IPS-11a (cell line): ENCODE data around the gene RAB40A.
A peak's percentile ranks its signal among the peaks of the same experiment; 100 is the strongest.

Experiments
- H3K4me3 ChIP-seq: one replicate; pipeline ENCODE4 v1.5.1; 2013; ENCODE audit warnings: low read depth, low read length, control low read depth

Gene RAB40A, protein sequence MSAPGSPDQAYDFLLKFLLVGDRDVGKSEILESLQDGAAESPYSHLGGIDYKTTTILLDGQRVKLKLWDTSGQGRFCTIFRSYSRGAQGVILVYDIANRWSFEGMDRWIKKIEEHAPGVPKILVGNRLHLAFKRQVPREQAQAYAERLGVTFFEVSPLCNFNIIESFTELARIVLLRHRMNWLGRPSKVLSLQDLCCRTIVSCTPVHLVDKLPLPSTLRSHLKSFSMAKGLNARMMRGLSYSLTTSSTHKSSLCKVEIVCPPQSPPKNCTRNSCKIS

DNA sequence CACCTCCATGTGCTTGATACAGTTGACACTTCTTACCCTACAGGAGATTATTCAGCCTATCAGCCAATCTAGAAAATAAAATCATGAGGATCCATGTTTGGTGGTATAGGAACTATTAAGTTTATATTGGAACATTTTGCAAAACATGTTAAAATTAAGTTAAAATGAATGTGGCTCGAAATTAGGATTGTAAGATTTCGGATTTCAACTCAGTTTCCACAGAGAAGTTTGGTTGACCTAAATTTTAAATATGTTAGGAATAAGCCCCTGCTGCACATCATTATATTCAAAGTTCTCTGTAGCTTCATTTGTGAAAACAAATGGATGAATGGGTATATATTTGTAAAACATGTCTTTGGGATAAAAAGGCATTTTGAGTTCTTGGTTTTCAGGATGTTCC lies at the start of gene RAB40A:
TSS of gene RAB40A (minus strand) at position 101 of the 400 bp plus-strand sequence. CDS start 18,733 bp downstream, outside the sequence.
- no peak within 1 kb of the TSS for H3K4me3 ChIP-seq

DNA sequence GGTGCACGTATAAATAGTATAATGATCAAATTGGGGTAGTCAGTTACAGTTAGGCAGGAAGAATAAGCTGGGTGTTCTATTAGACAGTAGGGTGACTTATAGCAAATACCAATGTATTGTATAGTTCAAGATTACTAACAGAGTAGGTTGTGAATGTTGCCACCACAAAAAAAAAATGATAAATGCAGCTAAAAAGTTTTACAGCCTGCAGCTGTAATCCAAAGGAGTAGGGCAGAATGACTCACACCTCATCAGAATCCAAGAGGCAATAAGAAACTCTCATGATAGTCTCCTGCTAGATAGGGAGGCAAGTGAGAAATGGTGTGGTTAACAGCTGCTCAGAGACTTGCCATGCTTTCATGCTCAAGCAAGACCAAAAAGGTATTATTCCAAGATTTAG lies 46.5 kb upstream of the RAB40A start:
- H3K4me3 ChIP-seq: no peak overlapping the region

DNA sequence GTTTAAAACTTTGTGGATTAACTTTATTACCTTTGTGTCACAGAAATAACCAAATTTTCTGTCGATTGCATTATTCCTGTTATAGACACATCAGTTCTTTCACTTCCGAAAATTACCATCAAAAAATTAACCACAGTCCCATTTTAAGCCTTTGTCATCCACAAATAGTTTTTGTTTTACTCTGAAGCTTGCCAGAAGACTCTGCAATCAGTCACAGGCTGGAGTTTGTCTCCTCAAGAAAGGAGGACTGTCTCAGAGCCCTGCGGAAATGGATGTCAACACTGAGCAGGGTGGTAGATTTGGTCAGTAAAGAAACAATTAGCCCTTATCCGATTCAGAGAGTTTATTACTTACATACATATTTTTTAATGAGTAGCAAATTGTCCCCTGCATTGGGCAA lies 45.9 kb upstream of the RAB40A start:
- H3K4me3 ChIP-seq: no peak overlapping the region

DNA sequence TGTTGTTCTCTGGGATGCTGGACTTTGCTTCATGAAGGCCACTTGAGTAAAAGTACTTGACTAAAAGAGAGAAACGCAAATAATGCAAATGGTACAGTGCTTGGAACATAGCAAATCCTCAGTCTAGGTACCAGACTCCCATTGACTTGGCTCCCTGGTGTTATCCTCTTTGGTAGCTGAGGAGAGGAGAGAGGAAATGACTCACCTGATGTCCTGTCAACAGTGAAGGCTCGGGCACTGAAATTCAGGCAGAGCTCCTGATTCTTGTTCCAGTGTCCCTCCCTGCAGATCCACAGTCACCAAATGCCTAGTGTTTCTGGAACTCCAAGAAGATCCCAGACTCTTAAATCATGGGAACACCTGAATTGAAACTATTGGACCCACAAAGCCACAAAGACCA lies 43.5 kb upstream of the RAB40A start:
- no peak overlapping the region for H3K4me3 ChIP-seq

DNA sequence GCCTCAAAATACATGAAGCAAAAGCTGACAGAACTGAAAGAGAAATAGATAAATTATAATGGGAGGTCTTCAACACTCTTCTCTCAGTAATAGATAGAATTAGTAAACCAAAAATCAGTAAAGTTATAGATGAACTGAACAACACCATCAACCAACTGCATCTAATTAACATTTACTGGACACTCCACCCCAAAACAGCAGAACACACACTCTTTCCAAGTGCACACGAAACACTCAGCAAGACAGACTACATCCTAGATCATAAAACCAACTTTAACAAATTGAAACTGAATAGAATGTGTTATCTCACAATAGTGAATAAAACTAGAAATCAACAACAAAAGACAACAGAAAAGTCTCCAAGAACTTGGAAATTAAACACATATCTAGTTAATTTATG lies 41.0 kb upstream of the RAB40A start:
- no peak overlapping the region for H3K4me3 ChIP-seq

DNA sequence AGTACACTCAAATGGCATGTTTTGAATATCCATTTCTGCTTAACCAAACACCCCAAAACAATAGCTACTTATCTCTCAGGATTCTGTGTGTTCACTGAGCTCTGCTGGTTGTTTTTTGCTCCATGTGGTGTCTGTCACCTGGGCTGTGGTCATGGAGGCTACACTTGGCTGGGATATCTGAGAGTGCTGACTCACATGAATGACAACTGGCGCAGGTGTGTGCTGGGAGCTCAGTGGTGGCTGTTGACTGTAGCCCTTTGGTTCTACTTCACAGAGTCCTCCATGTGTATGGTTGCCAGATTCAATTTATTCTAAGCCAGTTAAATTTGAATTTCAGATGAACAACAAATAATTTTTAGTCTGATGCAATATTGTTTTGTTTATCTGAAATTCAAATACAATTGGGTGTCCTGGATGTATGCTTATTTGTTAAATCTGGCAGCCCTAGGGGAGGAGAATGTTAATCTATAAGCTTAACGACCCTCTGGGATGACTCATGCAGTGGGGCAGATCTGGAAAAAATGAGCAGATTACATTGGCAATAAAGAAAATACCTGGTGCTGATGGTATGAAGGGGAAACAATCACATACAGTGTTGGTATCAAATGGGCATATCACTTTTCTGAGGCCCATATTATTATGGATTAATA lies 37.8 kb upstream of the RAB40A start:
- no peak overlapping the region for H3K4me3 ChIP-seq

DNA sequence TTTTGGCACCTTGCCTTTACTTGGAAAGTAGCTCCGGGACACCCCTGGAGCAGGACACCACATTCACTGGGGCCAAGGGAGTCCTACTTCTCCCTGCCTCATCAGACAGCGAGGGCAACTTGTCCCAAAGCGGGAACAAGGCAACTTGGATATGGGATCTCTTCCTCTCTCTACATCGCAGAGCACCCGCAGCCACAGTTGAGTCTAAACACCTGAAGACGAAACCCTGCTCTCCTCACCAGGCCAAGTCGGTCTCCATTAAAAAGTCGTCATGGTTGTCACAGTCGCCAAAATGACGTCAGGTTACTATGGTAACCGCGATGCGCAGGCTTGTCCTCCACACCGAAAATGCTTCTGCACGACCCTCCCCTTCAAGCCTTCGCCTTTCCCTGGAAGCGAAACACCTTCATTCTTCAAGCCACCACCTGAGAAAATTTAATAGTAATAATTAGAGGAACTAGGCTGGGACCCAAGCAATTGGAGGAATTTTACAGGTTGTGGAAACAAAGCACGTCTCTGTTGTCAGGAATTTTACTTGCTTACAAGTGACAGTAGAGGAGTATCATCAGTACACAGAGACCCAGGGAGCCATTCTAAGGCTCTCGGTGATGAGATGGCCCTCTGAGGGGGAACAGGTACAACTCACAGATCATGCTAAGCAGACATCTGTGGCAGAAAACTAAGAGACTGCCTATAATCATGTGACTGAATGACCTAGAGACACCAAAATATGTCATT lies 35.6 kb upstream of the RAB40A start:
- H3K4me3 ChIP-seq: peak overlapping the region; percentile 80

DNA sequence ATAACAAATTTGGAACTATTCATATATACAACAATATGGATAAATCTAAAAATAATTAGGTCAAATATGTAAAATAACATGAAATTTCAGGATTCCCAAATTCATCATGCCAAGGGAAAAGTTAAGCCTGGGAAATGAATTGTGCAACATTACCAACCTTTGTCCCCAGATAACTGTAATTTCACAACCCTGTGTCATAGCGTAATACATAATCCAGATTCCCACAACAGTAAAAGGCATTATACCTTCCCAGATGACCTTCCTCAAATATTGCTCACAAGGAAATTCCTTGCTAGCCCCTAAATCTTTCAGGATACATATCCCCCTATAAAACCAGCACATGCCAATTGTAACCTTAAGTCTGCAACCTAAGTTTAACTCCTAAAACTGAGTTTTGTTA lies 32.9 kb upstream of the RAB40A start:
- H3K4me3 ChIP-seq: no peak overlapping the region

DNA sequence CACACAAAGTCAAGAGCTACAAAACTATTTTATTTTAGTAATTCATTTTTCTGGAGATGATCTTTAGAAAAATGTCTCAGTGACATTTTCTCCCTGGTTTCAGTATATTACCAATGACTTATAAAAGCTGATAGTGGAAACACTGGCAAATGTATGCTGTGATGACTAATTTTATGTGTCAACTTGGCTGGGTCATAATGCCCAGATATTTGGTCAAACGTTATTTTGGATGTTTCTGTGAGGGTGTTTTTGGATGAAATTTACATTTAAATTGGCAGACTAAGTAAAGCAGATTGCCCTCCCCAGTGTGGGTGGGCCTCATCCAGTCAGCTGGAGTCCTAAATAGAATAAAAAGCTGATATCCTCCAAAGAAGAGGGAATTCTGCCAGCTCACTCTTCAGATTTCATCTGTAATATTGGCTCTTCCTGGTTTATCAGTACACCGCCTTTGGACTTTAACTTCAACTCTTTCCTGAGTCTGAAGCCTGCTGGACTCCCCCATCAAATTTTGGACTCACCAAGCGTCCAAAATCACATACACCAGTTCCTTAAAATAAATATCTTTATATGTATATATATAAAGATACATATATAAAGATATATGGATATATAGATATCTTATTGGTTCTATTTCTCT lies 31.2 kb upstream of the RAB40A start:
- no peak overlapping the region for H3K4me3 ChIP-seq

DNA sequence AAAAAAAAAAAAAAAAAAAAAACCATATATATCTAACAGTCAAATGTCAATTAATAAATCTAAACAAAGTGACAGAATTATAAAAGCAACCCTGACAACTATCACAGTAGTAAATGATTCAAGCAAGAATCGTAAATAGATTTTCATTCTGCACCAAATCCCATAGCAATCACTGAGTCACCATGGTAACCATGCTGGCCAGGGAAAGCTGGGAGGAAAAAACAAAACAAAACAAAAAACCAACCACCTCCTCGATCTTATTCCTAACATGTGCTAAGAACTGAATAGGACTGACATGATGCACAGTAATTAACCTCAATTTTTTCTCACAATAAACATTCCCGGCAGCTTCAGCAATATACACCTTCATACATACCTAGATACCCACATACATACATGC lies 30.6 kb upstream of the RAB40A start:
- no peak overlapping the region for H3K4me3 ChIP-seq

DNA sequence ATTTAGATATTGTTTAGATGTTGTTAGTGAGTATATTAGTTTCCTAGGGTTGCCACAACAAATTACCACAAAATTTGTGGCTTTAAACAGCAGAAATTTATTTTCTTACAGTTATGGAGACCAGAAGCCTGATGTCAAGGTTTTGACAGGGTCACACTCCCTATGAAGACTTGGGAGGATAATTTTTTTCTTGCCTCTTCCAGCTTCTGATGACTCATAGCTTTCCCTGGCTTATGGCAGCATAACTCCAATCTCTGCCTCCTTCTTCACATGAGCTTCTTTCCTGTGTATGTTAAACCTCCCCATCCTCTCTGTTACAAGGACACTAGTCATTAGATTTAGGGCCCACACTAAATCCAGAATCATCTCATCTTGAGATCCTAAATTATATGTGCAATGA lies 20.9 kb upstream of the RAB40A start:
- no peak overlapping the region for H3K4me3 ChIP-seq

DNA sequence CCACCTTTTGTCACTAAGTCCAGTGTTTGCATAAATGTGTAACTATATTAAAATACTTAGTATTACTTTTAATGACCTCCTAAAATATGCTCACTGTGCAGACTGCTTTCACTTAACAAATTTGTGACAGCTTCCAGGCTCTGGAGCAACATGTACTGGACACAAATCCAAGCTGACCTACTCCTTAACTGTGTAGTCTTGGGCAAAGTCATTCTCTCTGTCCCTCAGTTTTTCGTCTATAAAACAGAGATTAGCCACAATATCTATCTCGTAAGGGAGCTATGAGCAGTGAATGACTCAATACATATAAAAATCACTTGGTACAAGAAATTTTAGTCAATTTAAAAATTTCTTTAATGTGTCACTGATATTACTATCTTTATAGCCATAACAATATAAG lies 20.4 kb upstream of the RAB40A start:
- no peak overlapping the region for H3K4me3 ChIP-seq

DNA sequence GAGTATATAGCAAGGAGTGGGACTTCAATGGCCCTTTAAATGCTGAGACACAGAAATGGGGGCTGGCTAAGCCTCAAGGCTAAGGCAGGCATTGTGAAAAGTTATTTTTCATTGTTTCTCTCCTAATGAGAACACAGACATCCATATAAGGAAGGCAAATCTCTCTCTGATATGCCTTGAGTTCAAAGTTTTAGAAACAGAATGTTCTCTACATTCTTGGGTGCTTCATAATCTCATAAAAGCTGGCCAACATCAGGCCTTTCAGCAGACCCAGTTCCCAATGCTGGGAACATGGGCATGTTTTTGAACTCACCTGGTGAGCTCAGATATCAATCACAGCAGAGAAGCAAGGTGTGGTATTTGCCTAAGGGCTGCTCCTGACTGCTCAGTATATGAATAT lies 19.4 kb upstream of the RAB40A start:
- no peak overlapping the region for H3K4me3 ChIP-seq

DNA sequence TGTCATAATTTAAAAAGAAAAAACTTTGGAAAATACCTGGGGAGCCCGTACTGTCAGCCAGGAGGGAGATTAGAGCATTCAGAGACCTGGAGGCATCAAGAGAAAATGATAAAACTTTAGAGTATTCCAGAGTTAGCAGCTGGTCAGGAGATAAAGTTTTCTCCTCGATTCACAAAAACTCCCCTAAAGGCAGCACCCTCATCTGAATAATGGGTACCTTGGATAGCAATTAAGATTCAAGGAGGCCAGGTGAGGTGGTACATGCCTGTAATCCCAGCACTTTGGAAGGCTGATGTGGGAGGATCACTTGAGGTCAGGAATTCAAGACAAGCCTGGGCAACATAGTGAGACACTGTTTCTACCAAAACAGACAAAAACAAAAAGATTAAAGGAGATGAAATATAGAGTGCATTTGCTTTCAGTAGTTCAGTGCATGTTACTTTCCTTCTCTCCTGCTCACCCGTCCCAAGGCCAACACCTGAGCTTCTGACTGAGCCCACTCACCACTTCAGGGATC lies 18.6 kb upstream of the RAB40A start:
- no peak overlapping the region for H3K4me3 ChIP-seq

DNA sequence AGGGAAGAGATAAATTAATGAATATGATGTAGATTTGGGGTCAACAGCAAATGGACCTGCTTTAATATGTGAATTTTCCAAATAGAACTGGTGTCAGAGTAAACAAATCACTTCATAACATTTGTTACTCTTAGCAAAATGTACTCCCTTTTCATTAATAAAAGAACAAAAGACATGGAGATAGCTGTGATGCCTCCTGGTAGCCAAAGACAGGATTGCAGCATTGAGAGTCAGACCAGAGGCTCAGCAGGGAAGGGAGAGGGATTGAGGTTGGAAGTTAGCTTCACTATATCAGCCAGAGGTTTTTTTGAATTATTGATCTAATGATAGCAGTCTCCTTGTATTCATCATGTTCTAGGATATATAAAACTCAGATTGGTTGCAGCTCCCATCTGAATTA lies 17.4 kb upstream of the RAB40A start:
- no peak overlapping the region for H3K4me3 ChIP-seq

DNA sequence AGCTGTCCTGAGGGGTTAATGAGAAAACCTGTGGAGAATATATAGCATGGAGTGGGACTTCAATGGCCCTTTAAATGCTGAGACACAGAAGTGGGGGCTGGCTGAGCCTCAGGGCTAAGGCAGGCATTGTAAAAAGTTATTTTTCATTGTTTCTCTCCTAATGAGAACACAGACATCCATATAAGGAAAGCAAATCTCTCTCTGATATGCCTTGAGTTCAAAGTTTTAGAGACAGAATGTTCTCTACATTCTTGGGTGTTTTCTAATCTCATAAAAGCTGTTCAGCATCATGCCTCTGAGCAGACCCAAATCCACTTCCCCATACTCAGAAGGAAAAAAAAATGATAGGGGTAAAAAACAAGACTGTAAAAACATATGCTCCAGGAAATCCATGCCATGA lies 16.8 kb upstream of the RAB40A start:
- H3K4me3 ChIP-seq: no peak overlapping the region

DNA sequence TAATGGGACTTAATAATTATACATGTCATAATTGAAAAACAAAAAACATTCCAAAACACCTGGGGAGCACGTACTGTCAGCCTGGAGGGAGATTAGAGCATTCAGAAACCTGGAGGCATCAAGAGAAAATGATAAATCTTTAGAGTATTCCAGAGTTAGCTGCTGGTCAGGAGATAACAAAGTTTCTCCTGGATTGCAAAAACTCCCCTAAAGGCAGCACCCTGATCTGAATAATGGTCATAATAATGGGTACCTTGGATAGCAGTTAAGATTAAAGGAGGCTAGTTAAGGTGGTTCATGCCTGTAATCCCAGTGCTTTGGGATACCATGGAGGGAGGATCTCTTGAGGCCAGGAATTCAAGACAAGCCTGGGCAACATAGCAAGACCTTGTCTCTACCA lies 15.9 kb upstream of the RAB40A start:
- H3K4me3 ChIP-seq: no peak overlapping the region

DNA sequence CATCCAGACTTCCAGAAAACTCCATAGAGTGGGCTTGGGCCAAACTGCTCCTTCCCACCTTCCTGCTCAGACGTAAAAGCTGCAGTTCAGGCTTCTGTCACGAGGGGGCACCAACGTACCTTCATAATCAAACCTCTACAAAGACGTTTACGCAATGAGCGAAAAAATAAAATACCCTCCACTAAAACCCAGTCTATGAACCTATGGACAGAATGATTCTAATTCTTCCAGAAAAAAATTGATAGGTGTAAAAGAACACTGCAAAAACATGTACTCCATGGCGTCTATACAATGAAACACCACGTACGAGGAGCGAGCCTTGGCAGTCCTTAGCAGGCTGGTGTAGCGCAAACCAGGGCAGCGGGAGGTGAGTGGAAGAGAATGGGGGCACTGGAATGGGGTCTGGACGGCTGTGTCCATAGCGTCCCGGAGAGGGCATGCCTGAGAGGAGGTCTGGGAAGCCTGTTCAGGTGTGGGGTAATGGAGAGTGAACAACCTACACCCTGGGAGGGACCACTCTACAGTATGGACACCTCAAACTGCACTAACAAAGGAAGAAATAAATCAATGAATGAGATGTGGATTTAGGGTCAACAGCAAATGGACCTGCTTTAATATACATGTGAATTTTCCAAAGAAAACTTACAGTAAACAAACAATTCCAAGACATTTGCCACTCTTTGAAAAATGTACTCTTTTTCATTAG lies 14.4 kb upstream of the RAB40A start:
- peak overlapping the region; percentile 10 for H3K4me3 ChIP-seq

DNA sequence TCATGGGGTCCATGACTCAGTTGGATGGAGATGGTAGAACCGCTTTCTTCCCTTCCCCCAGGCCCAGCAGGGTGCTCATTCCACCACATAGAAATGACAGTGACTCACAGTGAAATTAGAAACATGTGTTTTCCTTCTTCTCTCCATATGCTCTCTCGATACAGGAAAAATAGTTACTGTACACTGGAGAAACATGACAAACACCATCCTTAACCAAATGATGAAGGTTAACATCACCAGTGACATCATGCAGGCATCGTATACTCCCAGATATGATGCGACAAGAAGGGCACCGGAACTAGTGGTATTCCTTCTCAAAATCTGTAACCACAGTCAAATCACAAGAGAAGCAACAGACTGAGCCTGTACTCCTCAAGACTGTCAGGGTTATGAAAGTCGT lies 11.7 kb upstream of the RAB40A start:
- no peak overlapping the region for H3K4me3 ChIP-seq

DNA sequence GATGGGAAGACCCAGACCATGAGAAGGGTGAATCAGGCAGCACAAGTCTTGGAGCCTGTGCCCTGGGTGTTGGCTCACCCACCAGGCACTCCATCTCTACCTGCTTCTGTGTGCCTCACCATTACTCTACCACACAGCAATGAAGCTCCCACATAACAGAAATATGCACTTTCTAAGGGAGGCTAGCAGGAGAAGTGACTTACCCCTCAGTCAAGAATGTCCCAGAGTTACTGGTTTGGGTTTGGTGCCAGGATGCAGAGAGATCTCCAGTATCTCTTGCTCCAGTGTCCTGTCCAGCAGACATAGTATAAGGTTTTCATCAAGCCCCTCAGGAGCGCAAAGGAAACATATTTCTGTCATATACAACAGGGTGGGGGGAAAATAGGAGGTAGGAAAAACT lies 11.3 kb upstream of the RAB40A start:
- H3K4me3 ChIP-seq: no peak overlapping the region

DNA sequence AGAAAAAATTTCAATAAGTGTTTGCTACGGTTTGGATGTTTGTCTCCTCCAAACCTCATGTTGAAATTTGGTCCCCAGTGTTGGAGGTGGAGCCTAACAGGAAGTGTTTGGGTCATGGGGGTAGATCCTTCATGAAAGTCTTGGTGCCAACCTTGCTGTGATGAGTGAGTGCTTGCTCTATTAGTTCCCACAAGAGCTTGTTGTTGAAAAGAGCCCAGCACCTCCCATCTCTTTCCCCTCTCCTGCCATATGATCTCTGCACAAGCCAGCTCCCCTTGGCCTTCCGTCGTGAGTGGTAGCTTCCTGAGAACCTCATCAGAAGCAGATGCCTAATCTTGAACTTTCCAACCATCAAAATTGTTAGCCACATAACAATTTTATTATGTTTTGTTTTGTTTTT lies 10.3 kb upstream of the RAB40A start:
- no peak overlapping the region for H3K4me3 ChIP-seq
